HT-29 (cell line): Measurements from ENCODE around the gene HOATZ. TPM values are rescaled to one million over a fixed set of nuclear protein-coding genes. Genes with fewer than 3 reads are reported as not detected.

Experiments
- DNase-seq: peaks from one replicate; pipeline ENCODE4 v3.0.0-alpha.2; 2015; ENCODE audit warnings: low spot score
- small RNA-seq: library from RNA; depleted of rRNA; stranded (forward); fragments of <200 nt; gene quantifications from one replicate; pipeline ENCODE3, GENCODE V24; 2014
- total RNA-seq: library from RNA; depleted of rRNA; stranded (reverse); fragments of >200 nt; shearing (Covaris generic); gene quantifications from 2 replicates; pipeline ENCODE4 v1.2.3, GENCODE V29; 2014; rRNA removed

Gene HOATZ
- total RNA-seq, 1 experiment from 2014 or later = not detected

GRCh38 chr11:111575740-111576139, 61.2 kb downstream of the HOATZ start:
- no peak for DNase-seq

- DNase-seq = no peak
These were observed 63.2 kb downstream of the HOATZ start for GRCh38 chr11:111577821-111578220.

- DNase-seq = no peak
These were observed 66.8 kb downstream of the HOATZ start for GRCh38 chr11:111581341-111581740.

- no peak for DNase-seq
These were observed 67.6 kb downstream of the HOATZ start for GRCh38 chr11:111582163-111582562.

- no peak for DNase-seq
These were observed 68.3 kb downstream of the HOATZ start for GRCh38 chr11:111582881-111583280.

GRCh38 chr11:111585371-111585770, 70.8 kb downstream of the HOATZ start:
- no peak for DNase-seq

- DNase-seq = peak; percentile 87
These were observed 71.8 kb downstream of the HOATZ start for GRCh38 chr11:111586388-111586831.

Small RNAs within 50 kb of the gene (small RNA-seq; reads per million reads assigned to genes)
- gene MIR34B (not detected), gene MIR34C (not detected)

Other genes with a start within 250 kb of the HOATZ start
- 14.5 and 23.0 TPM in 2 replicates for gene POU2AF3, start 216.2 kb upstream of the HOATZ start, total RNA-seq
- 2.0 and 4.0 TPM in 2 replicates for gene POU2AF1, start 135.5 kb upstream of the HOATZ start, total RNA-seq
- gene BTG4, start 2.4 kb upstream of the HOATZ start, total RNA-seq = not detected in 2 replicates
- gene LAYN, start 25.9 kb downstream of the HOATZ start, total RNA-seq = not detected in 2 replicates
- gene SIK2, start 87.7 kb downstream of the HOATZ start, total RNA-seq = 11.4 and 12.4 TPM in 2 replicates